HG03354 (cell line): Measurements from ENCODE around the gene TBX2.

Experiments
- ATAC-seq: cut with Tn5 transposase; IDR thresholded peaks from one replicate; pipeline ENCODE4 v1.9.1; 2021; ENCODE audit warnings: mild to moderate bottlenecking; ENCODE audit not compliant: unreplicated experiment, poor library complexity, severe bottlenecking

The TBX2 gene

DNA sequence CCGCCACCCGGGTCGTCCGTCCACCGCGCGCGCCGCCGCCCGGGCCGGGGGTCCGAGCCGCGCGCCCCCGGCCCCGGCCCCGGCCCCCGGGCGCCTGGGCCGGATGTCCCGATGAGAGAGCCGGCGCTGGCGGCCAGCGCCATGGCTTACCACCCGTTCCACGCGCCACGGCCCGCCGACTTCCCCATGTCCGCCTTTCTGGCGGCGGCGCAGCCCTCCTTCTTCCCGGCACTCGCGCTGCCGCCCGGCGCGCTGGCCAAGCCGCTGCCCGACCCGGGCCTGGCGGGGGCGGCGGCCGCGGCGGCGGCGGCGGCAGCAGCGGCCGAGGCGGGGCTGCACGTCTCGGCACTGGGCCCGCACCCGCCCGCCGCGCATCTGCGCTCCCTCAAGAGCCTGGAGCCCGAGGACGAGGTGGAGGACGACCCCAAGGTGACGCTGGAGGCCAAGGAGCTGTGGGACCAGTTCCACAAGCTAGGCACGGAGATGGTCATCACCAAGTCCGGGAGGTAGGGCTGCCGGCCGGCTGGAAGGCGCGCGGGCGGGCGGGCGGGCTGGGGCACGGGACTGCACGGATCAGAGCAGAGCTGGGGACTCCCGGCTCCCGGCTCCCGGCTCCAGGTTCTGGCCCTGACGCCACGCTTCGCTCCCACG, 548 bp downstream of the TBX2 start:
- no peak for ATAC-seq

DNA sequence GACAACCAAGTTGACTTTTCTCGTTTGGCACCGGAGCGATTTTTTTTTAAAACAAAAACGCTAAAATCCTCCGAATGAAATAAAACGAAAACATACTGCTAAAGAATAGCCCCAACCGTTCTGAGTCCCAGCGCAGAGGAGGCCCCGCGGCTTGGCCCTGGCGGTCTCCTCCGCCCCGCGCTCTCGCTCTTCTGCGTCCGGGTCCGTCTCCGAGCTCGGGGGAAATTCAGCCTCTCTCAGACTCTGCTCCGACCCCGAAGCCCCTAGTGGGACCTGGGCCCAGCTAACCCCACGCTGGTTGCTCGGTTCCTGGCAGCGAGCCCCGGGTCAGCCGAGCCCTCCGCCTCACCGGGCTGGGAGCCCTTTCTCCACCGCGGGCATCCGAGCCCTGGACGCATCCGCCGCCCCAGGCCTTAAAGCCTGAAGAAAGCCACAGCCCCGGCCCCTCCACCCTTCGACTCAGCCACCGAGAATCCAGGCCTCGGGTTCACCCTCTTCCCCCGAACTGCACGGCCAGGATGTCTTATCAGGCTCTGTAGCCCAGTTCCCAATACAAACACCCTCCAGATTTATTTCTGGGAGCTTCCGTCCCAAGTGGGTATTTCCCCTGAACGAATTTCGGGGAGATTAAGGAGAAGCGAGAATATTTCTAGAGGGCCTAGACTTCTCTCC, 1.2 kb downstream of the TBX2 start:
- no peak for ATAC-seq

DNA sequence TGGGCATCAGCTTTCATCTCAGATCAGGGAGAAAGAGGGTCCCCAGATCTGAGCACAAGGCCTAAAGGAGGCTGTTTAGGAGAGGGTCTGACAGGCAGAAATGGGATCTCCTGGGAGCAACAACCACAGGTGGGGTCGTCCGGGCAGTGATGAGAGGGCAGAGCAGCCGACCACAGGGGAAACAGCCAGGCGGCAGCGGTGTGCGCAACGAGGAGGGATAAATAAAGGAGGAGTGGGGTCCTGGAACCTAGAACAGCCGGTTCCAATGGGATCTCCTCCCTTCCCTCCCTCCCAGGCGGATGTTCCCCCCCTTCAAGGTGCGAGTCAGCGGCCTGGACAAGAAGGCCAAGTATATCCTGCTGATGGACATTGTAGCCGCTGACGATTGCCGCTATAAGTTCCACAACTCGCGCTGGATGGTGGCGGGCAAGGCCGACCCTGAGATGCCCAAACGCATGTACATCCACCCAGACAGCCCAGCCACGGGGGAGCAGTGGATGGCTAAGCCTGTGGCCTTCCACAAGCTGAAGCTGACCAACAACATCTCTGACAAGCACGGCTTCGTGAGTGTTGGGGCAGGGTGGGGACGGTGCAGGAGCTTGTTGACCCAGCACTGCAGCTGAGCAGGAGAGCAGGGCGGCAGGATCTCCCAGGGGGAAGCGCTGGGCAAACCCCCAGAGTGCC, 1.9 kb downstream of the TBX2 start:
- ATAC-seq: no peak

DNA sequence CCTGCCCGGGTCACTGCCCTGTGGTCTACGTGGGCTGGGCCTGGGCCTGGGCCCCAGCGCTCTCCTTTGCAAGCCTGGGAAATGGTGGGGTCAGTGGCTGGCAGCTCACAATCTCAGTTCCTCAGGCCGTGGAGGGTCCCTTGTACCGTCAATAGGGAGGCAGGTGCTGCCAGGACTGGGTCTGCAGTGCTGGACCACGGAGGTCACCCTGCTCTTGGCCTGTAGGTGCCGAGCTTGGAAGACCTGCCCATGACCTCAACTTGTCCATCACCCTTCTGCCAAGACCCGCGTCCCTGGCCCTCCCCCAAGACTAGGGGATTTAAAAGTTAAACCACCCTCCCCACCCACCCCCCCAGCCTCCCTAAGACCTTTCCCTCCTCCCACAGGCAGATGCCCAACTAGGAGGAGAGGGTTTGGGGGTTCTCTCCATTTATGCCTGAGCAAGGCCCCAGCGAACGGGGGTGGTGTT, 2.5 kb downstream of the TBX2 start:
- no peak for ATAC-seq

GRCh38 chr17:61402978-61403800, 3.5 kb downstream of the TBX2 start:
- no peak for ATAC-seq

DNA sequence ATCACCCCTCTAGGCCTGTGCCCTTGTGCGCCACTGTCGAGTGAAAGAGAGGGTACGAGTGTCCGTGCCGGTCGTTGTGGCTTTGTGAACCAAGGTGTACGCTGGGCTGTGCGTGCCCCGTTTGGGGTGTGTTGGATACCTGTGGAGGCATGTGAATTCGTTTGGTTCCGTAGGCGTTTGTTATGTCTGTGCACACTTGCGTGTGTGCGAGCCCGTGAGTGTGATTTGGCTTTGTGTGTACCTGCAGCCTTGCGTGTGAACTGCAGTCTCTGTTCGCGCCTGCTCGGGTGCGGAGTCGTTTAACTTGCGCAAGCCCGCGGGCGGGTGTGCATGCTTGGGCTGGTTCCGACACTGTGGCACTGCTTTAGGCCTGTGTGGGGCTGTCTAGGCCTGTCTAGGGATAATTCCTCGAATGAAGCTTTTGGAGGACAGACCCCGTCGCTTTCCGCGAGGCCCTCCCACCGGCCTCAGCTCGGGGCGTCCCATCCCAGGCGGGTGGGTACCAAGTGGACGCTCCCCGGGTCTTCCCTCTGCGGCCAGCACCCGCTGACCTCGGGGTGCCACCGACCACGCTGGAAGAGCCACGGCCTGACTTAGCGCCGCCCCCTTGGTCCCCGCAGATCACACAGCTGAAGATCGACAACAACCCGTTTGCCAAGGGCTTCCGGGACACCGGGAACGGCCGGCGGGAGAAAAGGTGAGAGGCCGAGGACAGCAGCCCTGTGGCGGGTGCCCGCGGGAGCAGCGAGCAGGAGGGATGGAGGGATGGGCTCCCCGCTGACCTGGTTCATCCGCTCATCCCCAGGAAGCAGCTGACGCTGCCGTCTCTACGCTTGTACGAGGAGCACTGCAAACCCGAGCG, 4.4 kb downstream of the TBX2 start:
- ATAC-seq: no peak

GRCh38 chr17:61404663-61404912, 4.9 kb downstream of the TBX2 start:
- ATAC-seq: no peak

DNA sequence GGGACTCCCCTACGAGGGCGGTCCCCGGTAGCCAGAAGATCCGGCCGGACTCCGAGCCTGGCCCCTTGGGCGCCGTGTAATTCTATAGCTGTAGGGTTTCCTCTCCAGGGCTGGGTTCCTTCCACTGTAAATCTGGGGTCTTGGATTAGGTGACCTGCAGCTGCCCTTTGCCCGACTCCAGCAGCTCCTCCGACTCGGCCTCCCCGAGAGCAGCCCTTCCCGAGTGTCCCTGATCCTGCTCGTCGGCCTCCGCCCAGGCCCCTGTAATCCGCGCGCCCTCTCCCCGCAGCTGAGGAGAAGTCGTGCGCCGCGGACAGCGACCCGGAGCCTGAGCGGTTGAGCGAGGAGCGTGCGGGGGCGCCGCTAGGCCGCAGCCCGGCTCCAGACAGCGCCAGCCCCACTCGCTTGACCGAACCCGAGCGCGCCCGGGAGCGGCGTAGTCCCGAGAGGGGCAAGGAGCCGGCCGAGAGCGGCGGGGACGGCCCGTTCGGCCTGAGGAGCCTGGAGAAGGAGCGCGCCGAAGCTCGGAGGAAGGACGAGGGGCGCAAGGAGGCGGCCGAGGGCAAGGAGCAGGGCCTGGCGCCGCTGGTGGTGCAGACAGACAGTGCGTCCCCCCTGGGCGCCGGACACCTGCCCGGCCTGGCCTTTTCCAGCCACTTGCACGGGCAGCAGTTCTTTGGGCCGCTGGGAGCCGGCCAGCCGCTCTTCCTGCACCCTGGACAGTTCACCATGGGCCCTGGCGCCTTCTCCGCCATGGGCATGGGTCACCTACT, 5.5 kb downstream of the TBX2 start:
- no peak for ATAC-seq

DNA sequence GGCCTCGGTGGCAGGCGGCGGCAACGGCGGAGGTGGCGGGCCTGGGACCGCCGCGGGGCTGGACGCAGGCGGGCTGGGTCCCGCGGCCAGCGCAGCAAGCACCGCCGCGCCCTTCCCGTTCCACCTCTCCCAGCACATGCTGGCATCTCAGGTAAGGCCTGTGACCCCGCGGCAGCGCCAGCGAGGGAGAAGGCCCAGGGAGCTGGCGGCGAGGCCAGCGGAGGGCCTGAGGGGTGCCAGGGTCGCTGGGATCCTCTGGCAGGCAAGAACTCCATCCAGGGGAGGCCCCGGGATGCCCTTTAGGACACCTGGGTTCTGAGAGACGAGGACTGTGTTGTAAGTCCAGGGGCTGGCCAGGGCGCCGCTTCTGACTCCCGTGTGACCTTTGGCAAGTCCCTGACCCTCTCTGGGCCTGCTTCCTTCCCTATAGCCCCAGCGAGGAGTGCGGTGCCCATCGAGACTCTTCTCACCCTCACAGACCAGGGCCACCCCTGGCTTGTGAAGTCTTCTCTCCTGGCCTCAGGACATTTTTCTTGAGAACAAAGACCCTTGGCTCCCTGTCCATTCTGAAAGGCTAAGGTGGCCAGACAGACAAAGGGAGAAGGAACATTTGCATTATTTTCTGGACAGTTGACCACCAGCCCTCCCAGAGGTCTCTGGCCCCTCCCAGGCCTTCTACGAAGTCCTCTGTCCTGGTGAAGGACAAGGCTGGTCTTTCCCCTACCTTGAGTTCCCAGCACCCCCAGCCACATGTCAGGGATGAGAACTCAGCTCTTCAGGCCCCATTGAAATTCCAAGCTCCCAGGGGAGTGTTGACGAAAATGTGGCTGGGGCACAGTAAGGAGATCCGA, 6.3 kb downstream of the TBX2 start:
- ATAC-seq: no peak

GRCh38 chr17:61406537-61406845, 6.8 kb downstream of the TBX2 start:
- no peak for ATAC-seq

- no peak for ATAC-seq
These were observed 7.6 kb downstream of the TBX2 start for GRCh38 chr17:61406971-61407911.

DNA sequence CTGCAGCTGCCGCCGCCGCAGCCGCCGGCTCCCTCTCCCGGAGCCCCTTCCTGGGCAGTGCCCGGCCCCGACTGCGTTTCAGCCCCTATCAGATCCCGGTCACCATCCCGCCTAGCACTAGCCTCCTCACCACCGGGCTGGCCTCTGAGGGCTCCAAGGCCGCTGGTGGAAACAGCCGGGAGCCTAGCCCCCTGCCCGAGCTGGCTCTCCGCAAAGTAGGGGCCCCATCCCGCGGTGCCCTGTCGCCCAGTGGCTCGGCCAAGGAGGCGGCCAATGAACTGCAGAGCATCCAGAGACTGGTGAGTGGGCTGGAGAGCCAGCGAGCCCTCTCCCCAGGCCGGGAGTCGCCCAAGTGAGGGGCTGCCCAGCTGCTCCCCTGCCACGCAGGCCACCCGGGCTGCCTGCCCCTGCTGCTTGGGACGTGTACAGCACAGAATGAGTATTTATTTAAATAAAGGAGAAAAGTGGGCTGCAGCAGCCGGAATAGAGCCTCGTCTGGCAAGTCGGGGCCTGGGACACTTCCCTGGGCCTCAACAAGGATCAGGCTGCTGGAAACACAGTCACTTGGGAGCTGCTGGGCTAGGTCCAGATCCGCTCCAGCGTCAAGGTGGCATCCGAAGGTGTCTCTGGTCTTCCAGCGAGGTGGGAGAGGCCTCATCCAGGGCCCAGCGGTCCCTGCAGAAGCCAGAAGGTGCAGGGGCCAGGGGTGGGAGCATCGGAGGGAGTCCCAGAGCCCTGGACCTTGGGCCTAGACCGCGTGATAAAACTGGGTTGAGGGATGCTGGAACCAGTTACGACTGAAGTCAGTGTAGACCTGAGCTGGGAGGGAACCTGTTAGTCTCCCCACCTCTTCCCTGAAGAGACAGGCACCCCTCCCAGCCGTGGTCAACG, 8.8 kb downstream of the TBX2 start:
- ATAC-seq: no peak

DNA sequence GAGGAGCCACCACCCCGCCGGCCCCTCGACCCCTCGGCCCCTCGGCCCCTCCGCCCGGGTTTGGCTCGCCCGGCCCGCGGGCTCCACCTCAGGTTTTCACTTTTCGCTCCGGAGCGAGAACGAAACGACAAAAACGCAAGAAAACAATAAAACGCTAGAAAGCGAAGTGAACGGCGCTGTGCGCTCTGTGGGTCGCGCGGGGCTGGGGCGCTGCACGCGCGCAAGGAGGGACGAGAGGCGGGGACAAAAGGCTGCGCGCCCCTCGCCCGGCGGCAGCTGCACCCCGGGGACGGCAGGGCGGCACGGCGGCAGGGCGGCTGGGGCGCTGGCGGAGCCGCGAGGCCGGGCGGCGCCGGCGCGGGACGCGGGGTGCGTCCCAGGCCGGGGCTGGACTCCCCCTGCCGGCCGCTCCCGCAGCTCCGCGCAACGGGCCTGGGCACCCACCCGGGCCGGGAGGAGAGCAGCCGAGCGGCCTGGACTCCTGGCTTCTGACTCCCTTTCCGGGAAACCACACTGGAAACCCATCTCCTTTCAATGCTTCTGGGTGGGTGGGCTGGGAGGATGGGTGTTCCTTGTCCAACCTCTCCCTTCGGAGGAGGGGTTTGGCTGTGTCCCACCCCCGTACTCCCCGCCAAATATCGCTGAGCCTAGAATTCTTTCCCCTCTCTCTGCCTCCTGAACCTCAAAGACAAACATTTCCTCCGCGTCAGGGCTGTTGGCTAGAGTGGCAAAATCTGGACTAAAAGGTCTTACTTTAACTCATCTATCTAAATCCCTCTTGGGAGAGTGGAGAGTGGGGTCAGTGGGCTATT, 9.9 kb downstream of the TBX2 start:
- no peak for ATAC-seq

- peak; percentile 34 for ATAC-seq
These were observed 10.7 kb downstream of the TBX2 start for GRCh38 chr17:61410141-61411010.

- ATAC-seq: no peak
These were observed 11.3 kb downstream of the TBX2 start for GRCh38 chr17:61411011-61411260.
